HG03139 (cell line): ENCODE measurements around the gene EZR.
"Not testable (repeated sequence)": the region's sequence is repeated elsewhere in the genome, so short reads cannot be mapped to it uniquely, and the experiment has no call there.

Experiments used
- ATAC-seq: cut with Tn5 transposase; IDR thresholded peaks from one replicate; pipeline ENCODE4 v1.9.1; 2021; ENCODE audit not compliant: unreplicated experiment

EZR gene

DNA sequence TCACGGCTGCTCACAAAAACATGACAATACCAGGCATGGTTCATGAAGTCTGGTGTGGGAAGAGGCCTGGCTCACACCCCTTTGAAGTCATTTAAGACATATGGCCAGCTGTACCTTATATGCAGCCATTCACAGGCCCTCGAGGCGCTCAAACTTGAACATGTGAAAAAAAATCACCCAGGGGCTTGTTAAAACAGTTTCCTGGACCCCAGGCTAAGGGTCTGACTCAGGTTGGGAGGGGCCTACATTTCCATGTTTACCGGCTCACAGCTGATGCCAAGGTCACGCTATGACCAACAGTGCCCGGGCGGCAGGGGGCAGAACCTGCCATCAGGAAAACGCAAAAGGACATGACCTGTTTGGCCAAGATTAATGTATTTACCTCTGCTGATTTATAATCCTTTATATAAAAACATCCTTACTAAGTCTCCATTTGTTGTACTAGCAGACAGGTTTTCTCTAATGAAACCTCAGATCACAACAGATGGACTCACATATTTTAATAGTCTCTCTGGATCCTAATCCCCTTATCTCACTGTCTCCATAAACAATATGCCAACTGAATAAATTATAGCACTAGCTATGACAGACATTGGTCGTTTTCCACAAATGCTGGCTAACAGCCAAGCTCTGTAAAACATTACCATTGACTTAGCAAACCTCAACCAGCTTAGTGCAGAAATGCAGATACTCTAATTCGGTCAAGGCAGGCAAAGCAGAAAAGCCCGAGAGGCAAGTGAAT lies 19.9 kb downstream of the EZR start:
- ATAC-seq, result no peak

DNA sequence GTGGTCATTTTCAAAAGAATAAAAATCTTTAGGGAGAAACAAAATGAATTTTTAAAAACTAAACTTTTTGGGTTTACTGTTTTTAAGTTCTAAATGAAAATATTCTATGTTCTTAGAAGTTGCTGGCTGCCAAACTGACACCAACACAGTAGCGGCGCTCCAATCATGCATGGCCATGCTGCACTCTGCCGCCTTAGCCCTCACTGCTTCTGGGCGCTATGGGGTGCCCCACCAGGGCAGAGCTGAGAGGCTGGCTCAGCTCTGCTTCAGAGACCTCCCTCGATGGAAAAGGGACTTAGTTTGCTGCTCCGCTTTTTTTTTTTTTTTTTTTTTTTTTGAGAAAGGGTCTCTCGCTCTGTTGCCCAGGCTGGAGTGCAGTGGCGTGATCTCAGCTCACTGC lies 20.9 kb downstream of the EZR start:
- no peak for ATAC-seq

DNA sequence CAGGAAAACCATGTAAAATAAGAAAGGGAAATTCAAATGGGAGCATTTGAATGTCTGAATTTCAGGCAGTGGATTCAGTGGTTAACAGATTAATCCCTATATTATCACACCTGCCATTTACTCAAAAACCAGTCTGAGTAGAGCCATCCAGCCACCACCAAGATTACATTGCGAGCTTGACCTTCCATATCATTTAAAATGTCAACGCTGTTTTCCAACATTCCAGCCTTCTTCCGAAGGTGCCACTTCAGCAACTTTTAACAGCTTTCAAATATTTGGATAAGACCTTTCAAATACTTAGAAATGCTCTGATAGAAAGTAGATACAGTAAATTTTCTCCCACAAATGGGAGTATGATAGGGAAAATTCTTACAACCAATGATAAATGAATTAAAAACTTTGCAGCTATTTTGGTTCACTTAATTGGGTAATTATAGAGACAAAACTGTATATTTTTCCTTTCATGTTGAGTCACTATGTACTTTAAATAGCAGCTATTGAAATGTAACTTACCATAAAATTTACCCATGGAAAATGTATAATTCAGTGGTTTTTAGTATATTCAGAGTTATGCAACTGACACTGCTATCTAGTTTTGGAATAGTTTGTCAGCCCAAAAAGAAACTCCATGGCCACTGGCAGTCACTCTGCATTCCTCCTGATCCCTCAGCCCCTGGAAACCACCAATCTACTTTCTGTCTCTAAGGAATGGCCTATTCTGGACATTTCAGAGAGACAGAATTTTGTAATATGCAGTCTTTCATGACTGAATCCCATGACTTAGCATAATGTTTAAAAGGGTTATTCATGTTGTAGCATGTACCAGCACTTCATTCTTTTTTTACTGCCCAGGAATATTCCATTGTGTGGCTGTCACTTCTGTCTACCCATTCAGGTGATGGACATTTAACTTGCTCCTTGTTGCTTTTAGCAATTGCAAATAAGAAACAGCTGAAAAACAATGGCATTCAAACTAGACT lies 21.5 kb downstream of the EZR start:
- ATAC-seq, result no peak

DNA sequence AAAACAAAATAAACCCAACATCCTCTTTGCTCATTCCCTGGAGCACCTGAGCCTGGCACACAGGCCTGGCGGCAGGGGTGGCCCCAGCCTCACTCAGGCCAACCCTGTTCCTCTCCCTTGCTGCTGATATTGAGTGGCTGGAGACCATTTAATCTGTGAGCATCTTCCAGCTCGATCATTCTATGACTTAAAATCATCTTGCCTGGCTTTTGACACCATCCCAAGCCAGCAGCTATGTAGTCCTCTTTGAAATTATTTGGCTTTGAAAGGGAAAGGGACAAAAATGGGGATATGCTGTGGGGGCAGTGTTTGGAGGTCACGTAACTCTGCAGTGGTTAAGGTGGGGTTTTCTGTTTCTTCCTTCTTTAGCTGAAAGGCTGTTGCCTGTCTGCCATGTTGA lies 22.8 kb downstream of the EZR start:
- no peak for ATAC-seq

DNA sequence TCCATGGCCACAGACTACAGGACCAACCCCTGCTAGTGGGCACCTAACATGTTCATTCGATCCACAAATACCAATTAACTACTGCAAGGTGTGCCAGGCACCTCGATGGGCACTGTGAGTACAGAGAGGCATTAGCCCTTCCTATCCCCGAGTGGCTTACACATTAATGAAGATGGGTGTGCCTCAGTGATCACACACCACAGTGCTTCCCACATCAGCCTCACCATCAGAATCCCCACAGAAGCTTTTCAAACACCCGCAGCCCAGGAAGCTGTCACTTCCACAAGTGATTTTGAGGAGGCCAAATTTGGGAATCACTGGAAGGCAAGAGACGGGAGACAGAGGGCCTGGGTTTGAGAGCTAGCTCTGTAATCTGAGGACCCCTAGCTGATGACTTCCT lies 23.7 kb downstream of the EZR start:
- no peak for ATAC-seq

DNA sequence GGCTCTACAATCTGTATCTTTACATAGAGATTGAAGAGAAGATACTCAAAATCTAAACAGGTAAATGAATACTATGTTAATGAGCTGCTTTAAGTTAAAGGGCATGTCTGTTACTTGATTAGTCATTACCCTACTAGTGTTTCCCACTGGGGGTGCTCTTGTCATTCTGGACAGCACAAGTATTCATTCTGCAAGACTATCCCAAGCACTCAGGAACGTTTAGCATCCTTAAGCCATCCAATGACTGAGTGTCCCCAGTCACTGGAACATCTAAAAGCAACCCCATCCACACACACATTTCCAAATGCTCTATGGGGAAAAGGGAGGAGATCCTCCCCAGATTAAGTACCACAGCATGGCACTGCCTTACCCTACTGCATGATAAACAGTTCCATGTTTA lies 25.7 kb downstream of the EZR start:
- ATAC-seq, result peak; percentile 49

DNA sequence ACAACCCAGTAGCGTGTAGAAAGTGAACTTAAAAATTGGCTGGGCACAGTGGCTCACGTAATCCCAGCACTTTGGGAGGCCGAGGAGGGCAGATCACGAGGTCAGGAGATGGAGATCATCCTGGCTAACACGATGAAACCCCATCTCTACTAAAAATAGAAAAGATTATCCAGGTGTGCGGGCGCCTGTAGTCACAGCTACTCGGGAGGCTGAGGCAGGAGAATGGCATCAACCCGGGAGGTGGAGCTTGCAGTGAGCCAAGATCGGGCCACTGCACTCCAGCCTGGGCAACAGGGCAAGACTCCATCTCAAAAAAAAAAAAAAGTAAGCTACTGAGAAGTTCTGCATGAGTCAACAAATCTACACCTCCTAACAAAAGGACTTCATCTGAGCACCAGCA lies 26.7 kb downstream of the EZR start:
- ATAC-seq, result not testable (repeated sequence)

DNA sequence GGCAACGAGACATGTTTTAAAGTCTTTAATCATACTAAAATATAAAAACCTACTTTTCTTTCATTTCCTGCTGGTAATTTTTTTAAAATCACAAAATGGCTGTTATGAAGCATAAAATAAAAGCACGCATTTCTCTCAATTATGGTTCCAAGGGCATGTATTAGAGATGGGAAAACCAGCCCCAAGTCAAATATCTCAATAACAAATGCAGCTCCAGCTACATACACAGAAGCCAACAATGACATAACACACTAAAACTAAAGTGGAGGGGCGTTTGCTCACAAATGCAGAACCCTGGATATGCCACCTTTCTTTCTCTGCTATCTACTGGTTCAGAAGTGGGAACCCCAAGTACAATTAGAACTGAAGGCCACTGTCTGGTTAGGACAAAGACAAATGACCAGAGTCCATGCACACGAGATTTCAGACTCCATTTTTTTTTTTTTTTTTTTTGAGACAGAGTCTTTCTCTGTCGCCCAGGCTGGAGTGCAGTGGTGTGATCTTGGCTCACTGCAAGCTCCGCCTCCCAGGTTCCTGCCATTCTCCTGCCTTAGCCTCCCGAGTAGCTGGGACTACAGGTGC lies 27.8 kb downstream of the EZR start:
- no peak for ATAC-seq

DNA sequence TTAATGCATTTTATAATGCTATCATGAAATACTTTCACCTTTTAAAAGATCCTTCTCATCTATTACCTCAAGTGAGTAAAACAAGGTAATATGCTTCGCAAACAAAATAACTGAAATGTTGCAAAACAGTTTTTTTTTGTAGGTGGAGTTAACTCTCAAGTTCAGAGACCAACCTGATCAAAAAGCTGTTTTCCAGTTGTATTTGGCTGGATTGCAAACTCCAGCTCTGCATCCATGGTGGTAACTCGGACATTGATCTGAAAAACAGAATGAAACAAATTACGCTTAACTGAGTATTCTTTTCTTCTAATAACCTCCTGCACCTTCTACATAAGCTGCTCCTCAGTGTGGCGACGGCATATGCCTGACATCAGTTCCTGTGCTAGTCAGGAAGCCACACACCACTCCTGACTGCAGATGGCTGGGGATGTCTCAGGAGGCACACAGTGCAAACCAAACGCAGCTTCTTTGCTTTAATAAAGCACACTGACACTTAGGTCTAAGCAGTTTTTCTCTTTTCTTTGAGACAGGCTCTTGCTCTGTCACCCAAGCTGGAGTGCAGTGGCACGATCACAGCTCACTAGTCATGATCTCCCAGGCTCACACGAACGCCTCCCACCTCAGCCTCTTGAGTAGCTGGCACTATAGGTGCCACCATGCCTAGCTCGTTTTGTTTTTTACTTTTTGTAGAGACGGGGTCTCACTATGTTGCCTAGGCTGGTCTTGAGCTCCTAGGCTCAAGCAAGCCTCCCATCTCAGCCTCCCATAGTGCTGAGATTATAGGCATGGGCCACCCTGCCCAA lies 29.9 kb downstream of the EZR start:
- ATAC-seq, result peak; percentile 52

DNA sequence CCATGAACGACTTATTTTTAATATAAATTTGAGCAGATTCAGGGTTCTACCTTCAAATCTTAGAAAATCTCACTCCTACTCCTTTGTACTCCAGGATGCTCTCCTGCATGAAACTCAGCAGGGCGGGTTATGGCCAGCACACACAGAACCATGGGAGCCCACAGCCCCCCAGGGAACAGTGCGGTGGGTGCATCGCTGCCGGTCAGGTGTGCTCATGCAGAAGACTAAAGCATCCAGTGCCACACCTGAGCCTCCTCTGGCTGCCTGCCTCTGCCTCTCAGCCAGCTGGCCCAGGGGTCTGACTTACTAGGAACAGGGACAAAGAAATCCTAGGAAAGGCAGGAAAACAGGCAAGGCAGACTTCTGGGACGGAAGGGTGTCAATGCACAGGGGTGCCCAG lies 31.8 kb downstream of the EZR start:
- ATAC-seq, result no peak

DNA sequence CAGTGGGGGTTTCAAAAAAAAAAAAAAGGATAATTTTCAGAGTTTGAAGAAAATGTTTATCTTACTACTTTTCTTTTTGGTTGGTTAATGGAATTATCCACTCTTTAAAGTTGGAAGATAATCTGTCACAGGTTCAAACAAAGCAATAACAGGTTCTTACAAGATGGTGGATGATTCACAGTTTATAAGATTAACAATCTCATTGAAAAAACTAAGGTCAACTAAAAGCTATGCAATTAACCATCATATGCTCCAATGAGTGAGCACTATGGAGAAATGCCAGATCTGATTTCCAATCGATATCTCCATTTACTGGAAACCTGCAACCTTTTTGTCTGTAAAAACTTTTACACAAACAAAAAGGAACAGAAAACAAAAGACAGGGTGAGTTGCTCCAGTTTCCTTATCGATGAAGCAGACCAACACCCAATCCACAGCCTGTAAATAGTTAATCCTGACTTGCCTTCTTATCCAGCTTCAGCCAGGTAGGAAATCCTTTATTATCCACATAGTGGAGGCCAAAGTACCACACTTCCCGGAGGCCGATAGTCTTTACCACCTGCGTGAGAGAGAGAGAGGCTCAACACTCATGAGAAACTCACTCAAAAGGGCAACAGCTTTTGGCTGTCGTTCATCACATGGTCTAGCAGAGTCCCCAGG lies 32.4 kb downstream of the EZR start:
- ATAC-seq, result no peak

DNA sequence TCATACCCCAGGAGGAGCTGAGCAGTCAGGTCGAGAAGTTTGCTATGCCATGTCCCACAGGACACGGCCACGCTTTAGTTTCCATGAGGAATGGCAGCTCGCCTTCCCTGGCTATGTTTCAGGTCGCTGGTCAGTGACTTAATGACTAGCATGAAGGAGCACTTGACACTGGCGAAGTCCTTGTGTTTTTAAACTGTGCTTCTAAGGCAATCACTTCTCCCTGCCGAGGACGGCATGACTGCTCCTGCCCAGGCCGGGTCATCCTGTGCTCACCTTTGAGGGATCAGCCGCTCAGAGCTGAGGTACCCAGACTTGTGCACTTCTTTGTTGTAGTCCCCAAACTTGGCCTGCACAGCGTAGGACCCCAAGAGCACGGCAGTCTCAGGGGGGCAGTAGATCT lies 34.1 kb downstream of the EZR start:
- no peak for ATAC-seq

DNA sequence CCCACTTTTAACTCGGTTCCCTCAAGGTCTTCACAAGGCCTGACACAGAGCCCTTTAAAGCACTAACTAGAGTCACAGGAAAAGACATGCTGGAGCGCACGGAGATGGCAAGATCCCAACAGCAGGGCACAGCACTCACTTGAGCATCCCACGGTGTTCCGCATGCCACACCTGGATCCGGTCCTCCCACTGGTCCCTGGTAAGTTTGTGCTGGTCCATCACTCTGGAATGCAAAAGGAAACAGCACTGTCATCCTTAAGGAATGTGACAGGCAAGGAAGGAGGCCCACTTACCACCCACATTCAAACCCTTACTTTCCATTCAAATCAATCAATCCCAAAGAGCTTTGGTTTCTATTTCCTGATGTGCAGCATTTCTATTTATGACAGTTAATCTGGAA lies 34.7 kb downstream of the EZR start:
- ATAC-seq, result no peak

DNA sequence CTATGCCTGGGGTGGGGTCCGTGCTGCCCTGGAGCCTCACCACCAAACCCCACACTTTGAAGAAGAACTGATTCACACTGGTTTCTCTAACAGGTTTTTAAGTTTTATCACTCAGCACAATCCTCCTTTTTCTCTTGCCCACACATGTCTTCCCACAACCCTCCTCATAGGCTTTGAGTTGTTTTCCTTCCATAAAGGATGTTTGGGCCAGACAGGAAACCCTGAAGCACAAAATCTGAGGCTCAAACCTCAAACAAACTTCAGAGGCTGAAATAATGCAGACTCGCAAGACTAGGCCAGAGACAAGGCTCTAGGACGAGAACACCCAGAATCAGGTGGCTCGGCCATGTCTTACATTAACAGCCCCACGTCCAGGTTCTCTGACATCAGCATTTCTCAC lies 35.3 kb downstream of the EZR start:
- ATAC-seq, result no peak

DNA sequence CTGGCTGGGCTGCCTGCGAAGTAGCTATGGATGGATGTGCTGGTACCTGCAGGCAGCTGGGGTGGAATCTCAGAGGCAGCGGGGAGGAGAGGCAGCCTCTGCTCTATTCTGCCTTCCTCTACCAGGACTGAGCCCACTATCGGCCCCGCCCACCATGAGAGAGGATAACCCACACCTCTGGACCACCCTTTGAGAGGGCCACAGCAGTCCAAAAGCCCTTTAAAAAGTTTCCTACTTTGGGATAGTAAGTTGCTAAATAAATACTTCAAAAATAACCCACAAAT lies 36.1 kb downstream of the EZR start:
- ATAC-seq, result no peak

DNA sequence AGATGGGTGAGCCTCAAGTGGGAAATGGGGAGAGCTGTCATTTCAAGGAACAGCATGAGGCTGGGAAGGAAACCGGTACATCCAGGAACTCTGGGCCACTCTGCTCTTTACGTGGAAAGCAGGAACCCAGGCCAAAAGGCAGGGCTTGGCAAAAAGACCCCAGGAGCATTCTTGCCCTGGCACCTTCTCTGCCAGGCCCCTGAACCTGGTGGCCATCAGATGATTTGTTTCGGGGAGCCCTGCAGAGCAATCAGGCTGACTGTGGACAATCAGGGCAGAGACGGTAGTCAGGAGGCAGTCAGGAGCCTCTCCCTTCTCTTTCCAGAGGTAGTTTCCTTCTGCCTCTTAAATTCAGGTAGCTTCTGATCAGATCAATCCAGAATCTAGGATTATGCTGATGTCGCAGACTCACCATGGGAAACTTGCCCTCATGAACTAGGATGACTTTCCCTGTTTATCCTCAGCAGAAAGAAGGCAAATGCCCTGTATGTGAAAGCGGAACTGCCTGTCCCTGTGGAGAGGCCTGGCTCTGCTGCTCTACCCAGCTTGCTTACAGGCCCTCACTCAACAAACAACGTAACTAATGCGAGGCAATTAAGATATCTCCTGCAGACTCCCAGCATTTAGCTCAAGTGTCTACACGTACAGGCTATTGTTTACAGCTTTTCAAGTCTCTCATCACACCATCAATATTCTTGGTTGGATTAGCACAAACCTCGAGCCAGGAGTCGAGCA lies 36.6 kb downstream of the EZR start:
- no peak for ATAC-seq

DNA sequence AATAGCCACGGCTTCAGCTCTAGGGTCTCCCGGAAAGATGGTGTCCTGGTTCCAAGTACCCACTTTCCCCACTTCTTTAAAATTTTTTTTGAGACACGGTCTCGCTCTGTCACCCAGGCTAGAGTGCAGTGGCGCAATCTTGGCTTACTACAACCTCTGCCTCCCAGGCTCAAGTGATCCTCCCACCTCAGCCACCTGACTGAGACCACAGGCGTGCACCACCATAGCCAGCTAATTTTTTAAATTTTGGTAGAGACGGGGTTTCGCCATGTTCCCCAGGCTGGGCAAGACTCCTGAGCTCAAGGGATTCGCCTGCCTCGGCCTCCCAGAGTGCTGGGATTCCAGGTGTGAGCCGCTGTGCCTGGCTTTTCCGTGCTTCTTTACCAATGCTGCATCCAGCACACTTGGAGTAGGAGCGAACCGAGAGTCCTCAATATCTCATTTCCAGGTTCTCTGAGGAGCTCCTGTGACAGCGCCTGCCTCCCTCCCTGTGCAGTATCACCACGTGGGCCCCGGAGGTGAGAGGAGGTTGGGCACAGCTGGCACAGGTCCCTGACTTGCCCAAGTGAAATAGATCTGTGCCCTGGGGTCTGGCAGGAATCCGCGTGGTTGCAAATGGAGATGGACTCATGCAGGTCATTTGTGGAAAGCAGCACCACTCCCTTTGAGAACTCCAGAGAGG lies 37.3 kb downstream of the EZR start:
- no peak for ATAC-seq

DNA sequence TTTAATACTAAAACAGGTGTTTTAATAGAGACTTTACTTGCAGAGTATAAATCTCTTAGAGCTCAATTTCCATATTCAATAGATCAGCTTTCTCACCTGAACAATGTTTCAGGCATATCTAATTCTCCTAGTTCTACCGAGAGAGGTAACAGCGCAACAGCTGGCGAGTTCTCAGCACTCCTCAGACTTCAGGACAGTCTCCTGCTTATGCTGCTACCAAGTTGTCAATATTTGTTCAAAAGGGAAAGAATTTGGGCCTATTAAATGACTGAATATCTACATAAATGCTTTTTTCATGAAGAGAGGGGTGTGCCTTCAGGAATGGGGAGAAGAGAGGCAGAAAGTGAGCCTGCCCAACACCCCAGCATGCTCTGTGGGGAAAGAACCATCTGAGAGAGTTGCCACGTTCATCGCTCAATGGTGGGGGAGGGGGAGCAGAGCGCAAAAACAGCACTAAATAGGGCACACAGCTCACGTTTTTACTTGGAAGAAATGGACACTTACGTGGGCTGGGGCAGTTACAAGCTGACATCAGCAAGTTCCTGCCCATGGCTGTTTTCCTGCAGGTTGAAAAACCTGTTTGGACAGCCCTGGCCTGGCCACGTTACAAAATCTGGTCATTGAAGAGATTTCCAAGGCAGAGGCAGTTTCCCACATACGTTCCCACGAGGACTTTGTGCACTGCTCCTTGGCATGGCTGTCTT lies 38.0 kb downstream of the EZR start:
- no peak for ATAC-seq
